ENCODE measurements around the gene D2HGDH.

GRCh38 chr2:241808051-241808720 lies 73.8 kb downstream of the D2HGDH start:
- TF ChIP-seq POLR2A (IDR thresholded peaks at IDR 0.05; ENCODE audit: low read depth, low read length) (no peak), POLR2AphosphoS5 (IDR thresholded peaks at IDR 0.05; ENCODE audit: low read depth, low read length) (no peak)
